ENCODE data around the gene RNF43.

The RNF43 gene

GRCh38 chr17:58378733-58379510 is 38.4 kb downstream of the RNF43 start:
- TF ChIP-seq SIN3A (IDR thresholded peaks at IDR 0.05; ENCODE audit: borderline replicate concordance, insufficient read depth, low read length) (no peak), TAF1 (IDR thresholded peaks at IDR 0.05; ENCODE audit: borderline replicate concordance, insufficient read depth, low read length) (no peak)

GRCh38 chr17:58377661-58378060 is 39.7 kb downstream of the RNF43 start:
- TF ChIP-seq FOXP2 (optimal IDR thresholded peaks at IDR 0.05; ENCODE audit: borderline replicate concordance, extremely low read depth, extremely low read length, insufficient read depth) (no peak), TAF1 (IDR thresholded peaks at IDR 0.05; ENCODE audit: borderline replicate concordance, insufficient read depth, low read length) (no peak), REST (IDR thresholded peaks at IDR 0.05; ENCODE audit: insufficient read depth in 1 of 2, low read depth in 2 of 2, low read length in 2 of 2) (no peak), SIN3A (IDR thresholded peaks at IDR 0.05; ENCODE audit: borderline replicate concordance, insufficient read depth, low read length) (no peak), POLR2AphosphoS5 (IDR thresholded peaks at IDR 0.05; ENCODE audit: low read depth, low read length) (no peak)

GRCh38 chr17:58377093-58377601 is 40.2 kb downstream of the RNF43 start:
- no peak for TF ChIP-seq SIN3A (IDR thresholded peaks at IDR 0.05; ENCODE audit: borderline replicate concordance, insufficient read depth, low read length)
- no peak for TF ChIP-seq POLR2AphosphoS5 (IDR thresholded peaks at IDR 0.05; ENCODE audit: low read depth, low read length)

- no peak for TF ChIP-seq POLR2AphosphoS5 (IDR thresholded peaks at IDR 0.05; ENCODE audit: low read depth, low read length)
- TF ChIP-seq REST (IDR thresholded peaks at IDR 0.05; ENCODE audit: insufficient read depth in 1 of 2, low read depth in 2 of 2, low read length in 2 of 2) = no peak
- TF ChIP-seq SIN3A (IDR thresholded peaks at IDR 0.05; ENCODE audit: borderline replicate concordance, insufficient read depth, low read length) = no peak
- TF ChIP-seq FOXP2 (optimal IDR thresholded peaks at IDR 0.05; ENCODE audit: borderline replicate concordance, extremely low read depth, extremely low read length, insufficient read depth) = no peak
- TF ChIP-seq TAF1 (IDR thresholded peaks at IDR 0.05; ENCODE audit: borderline replicate concordance, insufficient read depth, low read length) = no peak
Observed at GRCh38 chr17:58376472-58377000, 40.8 kb downstream of the RNF43 start.

DNA sequence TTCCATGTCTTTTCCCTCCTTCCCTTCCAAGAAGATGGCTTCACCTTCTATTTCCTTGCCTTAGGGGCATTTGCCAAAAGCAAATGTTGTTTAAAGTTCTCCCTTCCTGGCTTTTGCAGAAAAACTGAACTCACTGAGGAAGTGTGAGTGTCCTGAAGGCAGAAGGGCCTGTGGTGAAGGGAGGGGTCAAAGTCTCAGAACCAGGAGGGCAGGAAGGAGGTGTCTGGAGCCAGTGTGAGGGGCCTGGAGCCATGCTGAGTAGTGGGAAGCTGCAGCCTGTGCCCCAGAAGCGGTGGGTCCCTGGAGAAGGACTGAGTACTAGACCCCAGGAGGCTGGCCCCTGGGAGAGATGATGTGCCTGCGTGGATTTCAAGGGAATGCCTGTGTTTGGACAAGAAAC is 41.5 kb downstream of the RNF43 start:
- no peak for TF ChIP-seq FOXP2 (optimal IDR thresholded peaks at IDR 0.05; ENCODE audit: borderline replicate concordance, extremely low read depth, extremely low read length, insufficient read depth)
- no peak for TF ChIP-seq REST (IDR thresholded peaks at IDR 0.05; ENCODE audit: insufficient read depth in 1 of 2, low read depth in 2 of 2, low read length in 2 of 2)
- TF ChIP-seq POLR2AphosphoS5 (IDR thresholded peaks at IDR 0.05; ENCODE audit: low read depth, low read length) = no peak
- TF ChIP-seq TAF1 (IDR thresholded peaks at IDR 0.05; ENCODE audit: borderline replicate concordance, insufficient read depth, low read length) = no peak
- TF ChIP-seq SIN3A (IDR thresholded peaks at IDR 0.05; ENCODE audit: borderline replicate concordance, insufficient read depth, low read length) = no peak

DNA sequence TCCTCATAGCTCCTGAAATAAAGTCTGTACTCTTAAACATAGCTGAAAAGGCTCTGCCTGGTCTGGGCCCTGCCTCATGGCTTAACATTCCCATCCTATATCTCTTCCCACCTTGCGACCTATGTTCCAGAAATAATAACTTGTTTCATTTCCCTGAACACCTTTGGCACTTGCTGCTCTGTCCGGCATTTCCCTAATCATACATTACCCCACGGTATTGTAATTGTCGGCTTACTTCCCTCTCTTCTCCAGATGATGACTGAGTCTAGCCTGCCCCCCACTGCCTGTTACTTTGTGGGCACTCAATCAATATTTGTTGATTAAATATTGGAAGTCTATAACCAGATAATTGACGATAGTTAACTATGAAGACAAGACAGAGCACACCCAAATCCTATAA is 42.1 kb downstream of the RNF43 start:
- TF ChIP-seq REST (IDR thresholded peaks at IDR 0.05; ENCODE audit: insufficient read depth in 1 of 2, low read depth in 2 of 2, low read length in 2 of 2) (no peak), POLR2AphosphoS5 (IDR thresholded peaks at IDR 0.05; ENCODE audit: low read depth, low read length) (no peak), TAF1 (IDR thresholded peaks at IDR 0.05; ENCODE audit: borderline replicate concordance, insufficient read depth, low read length) (no peak), SIN3A (IDR thresholded peaks at IDR 0.05; ENCODE audit: borderline replicate concordance, insufficient read depth, low read length) (no peak), FOXP2 (optimal IDR thresholded peaks at IDR 0.05; ENCODE audit: borderline replicate concordance, extremely low read depth, extremely low read length, insufficient read depth) (no peak)

Data from PFSK-1 (cell line).